WTC11 (cell line): Measurements from ENCODE around the gene FAM3D. TPM values are rescaled to one million over a fixed set of nuclear protein-coding genes. Genes with fewer than 3 reads are reported as not detected.
"Not testable (repeated sequence)": the region's sequence is repeated elsewhere in the genome, so short reads cannot be mapped to it uniquely, and the experiment has no call there.

Experiments used
- ATAC-seq: fragments of 200-7000 bp; cut with Tn5 transposase; 2 replicates; pipeline ENCODE4 v1.10.0; 2021; ENCODE audit warnings: mild to moderate bottlenecking, moderate library complexity
- CTCF ChIA-PET: fragments of 300-600 bp; sonication (Branson Sonifier 250); formaldehyde crosslinking; loops from one replicate; lab custom pipeline; 2021; ENCODE audit warnings: antibody characterized with exemption; lab: Charles Lee
- POLR2A ChIA-PET: fragments of 350-600 bp; sonication (Branson Sonifier 250); formaldehyde crosslinking; loops from one replicate; lab custom pipeline; 2021; ENCODE audit warnings: antibody characterized with exemption; lab: Charles Lee
- DNase-seq: peaks from one replicate; pipeline ENCODE4 v3.0.0; 2021; ENCODE audit warnings: low spot score
- H3K27ac Mint-ChIP-seq: 2 replicates; pipeline ENCODE4 v1.8.0; 2021; ENCODE audit warnings: mixed read lengths
- H3K27me3 Mint-ChIP-seq: 2 replicates; pipeline ENCODE4 v1.8.0; 2021; ENCODE audit warnings: low read depth, mild to moderate bottlenecking, moderate library complexity, mixed read lengths
- H3K36me3 Mint-ChIP-seq: 2 replicates; pipeline ENCODE4 v1.8.0; 2021; ENCODE audit warnings: mixed read lengths
- H3K4me1 Mint-ChIP-seq: 2 replicates; pipeline ENCODE4 v1.8.0; 2022; ENCODE audit warnings: mixed read lengths
- H3K4me3 Mint-ChIP-seq: 2 replicates; pipeline ENCODE4 v1.8.0; 2021; ENCODE audit warnings: mild to moderate bottlenecking, moderate library complexity, mixed read lengths
- H3K9me3 Mint-ChIP-seq: 2 replicates; pipeline ENCODE4 v1.8.0; 2021; ENCODE audit warnings: mixed read lengths
- FOXJ3 ChIP-seq: sonication (generic); formaldehyde crosslinking; IDR thresholded peaks from 2 replicates; pipeline ENCODE4 v1.9.0; 2021; ENCODE audit warnings: missing genetic modification reagents, mild to moderate bottlenecking, borderline replicate concordance
- FOXP4 ChIP-seq: sonication (generic); formaldehyde crosslinking; IDR thresholded peaks from 2 replicates; pipeline ENCODE4 v1.8.0; 2022; ENCODE audit warnings: mild to moderate bottlenecking, missing genetic modification reagents
- GTF2I ChIP-seq: fragments of 250-450 bp; sonication (Bioruptor Pico); conservative IDR thresholded peaks from 2 replicates; pipeline ENCODE4 v1.4.0; 2021; ENCODE audit warnings: mild to moderate bottlenecking
- HMGA2 ChIP-seq: fragments of 250-450 bp; sonication (Bioruptor Pico); IDR thresholded peaks from 2 replicates; pipeline ENCODE4 v1.4.0; 2021; ENCODE audit warnings: mild to moderate bottlenecking, moderate library complexity
- IRF2 ChIP-seq: sonication (generic); formaldehyde crosslinking; IDR thresholded peaks from 2 replicates; pipeline ENCODE4 v1.8.0; 2022; ENCODE audit warnings: low read depth, missing genetic modification reagents, borderline replicate concordance
- MLX ChIP-seq: sonication (generic); formaldehyde crosslinking; IDR thresholded peaks from 2 replicates; pipeline ENCODE4 v1.8.1; 2023; ENCODE audit warnings: mild to moderate bottlenecking, missing genetic modification reagents, moderate library complexity
- MXD4 ChIP-seq: fragments of 250-450 bp; sonication (Bioruptor Pico); IDR thresholded peaks from 2 replicates; pipeline ENCODE4 v1.8.0; 2021; ENCODE audit warnings: mild to moderate bottlenecking, moderate library complexity, borderline replicate concordance
- MYBL2 ChIP-seq: sonication (generic); formaldehyde crosslinking; IDR thresholded peaks from 2 replicates; pipeline ENCODE4 v1.8.1; 2023; ENCODE audit warnings: mild to moderate bottlenecking, moderate library complexity, missing genetic modification reagents
- NFATC4 ChIP-seq: fragments of 250-450 bp; sonication (Bioruptor Pico); IDR thresholded peaks from 2 replicates; pipeline ENCODE4 v1.9.0; 2021; ENCODE audit warnings: mild to moderate bottlenecking
- OVOL2 ChIP-seq: fragments of 250-450 bp; sonication (Bioruptor Pico); IDR thresholded peaks from 2 replicates; pipeline ENCODE4 v1.9.0; 2021; ENCODE audit warnings: mild to moderate bottlenecking, borderline replicate concordance
- PRDM15 ChIP-seq: sonication (generic); formaldehyde crosslinking; IDR thresholded peaks from 2 replicates; pipeline ENCODE4 v1.8.0; 2022; ENCODE audit warnings: missing genetic modification reagents
- USF2 ChIP-seq: sonication (generic); formaldehyde crosslinking; IDR thresholded peaks from 2 replicates; pipeline ENCODE4 v1.8.1; 2023; ENCODE audit warnings: mild to moderate bottlenecking, missing genetic modification reagents, moderate library complexity
- ZMAT4 ChIP-seq: fragments of 250-450 bp; sonication (Bioruptor Pico); IDR thresholded peaks from 2 replicates; pipeline ENCODE4 v1.9.0; 2021; ENCODE audit warnings: mild to moderate bottlenecking
- total RNA-seq: library from RNA; stranded (reverse); gene quantifications from 3 replicates; pipeline ENCODE4 v1.2.3, GENCODE V29; 2021

Gene FAM3D
- total RNA-seq, 1 experiment from 2014 or later, result 0.66 TPM

GRCh38 chr3:58697561-58697960 is 31.0 kb upstream of the FAM3D start:
- ChIA-PET POLR2A (no interaction called here), CTCF (no interaction called here)
- Mint-ChIP-seq H3K4me1 (peaks cover 9% of the 10 kb centered on the region), H3K36me3 (peaks cover 28% of the 10 kb centered on the region), H3K27me3 (no peaks in the 10 kb centered on the region; the same call in 1 of the 2 replicates), H3K27ac (no peak overlapping the region), H3K4me3 (no peak overlapping the region), H3K9me3 (peaks cover 61% of the 10 kb centered on the region)
- ATAC-seq (no peak), DNase-seq (no peak)
- no peak for TF ChIP-seq HMGA2
- no peak for TF ChIP-seq GTF2I
- no peak for TF ChIP-seq NFATC4 (CRISPR knock-in tag)
- no peak for TF ChIP-seq USF2 (CRISPR knock-in tag)
- TF ChIP-seq OVOL2 (CRISPR knock-in tag), result no peak
- no peak for TF ChIP-seq MXD4 (CRISPR knock-in tag)
- no peak for TF ChIP-seq IRF2 (CRISPR knock-in tag)
- no peak for TF ChIP-seq MYBL2 (CRISPR knock-in tag)

GRCh38 chr3:58696813-58697212 is 30.2 kb upstream of the FAM3D start:
- CTCF ChIA-PET, H3K4me1 Mint-ChIP-seq, DNase-seq, POLR2A ChIA-PET, H3K27me3 Mint-ChIP-seq, ATAC-seq, H3K4me3 Mint-ChIP-seq, H3K27ac Mint-ChIP-seq: not testable (repeated sequence)
- peaks cover 33% of the 10 kb centered on the region for H3K36me3 Mint-ChIP-seq
- H3K9me3 Mint-ChIP-seq, result peaks cover 65% of the 10 kb centered on the region

GRCh38 chr3:58696093-58696492 is 29.5 kb upstream of the FAM3D start:
- Mint-ChIP-seq H3K27me3 (no peaks in the 10 kb centered on the region; the same call in 1 of the 2 replicates), H3K9me3 (peaks cover 73% of the 10 kb centered on the region), H3K27ac (no peak overlapping the region), H3K4me1 (peaks cover 9% of the 10 kb centered on the region), H3K4me3 (no peak overlapping the region), H3K36me3 (peaks cover 40% of the 10 kb centered on the region)
- no peak for DNase-seq
- TF ChIP-seq ZMAT4 (CRISPR knock-in tag), result no peak
- no peak for TF ChIP-seq MLX (CRISPR knock-in tag)
- no peak for TF ChIP-seq PRDM15 (CRISPR knock-in tag)
- no peak for TF ChIP-seq FOXP4
- TF ChIP-seq FOXJ3, result no peak
- no peak for ATAC-seq
- ChIA-PET CTCF (interaction anchor here (1.1 kb wide), 1 partner anchor 357 kb away, joined by 3 read pairs; no protein-coding TSS in a partner anchor), POLR2A (no interaction called here)

- H3K27me3 Mint-ChIP-seq, H3K27ac Mint-ChIP-seq, H3K4me3 Mint-ChIP-seq, POLR2A ChIA-PET, DNase-seq, ATAC-seq, H3K4me1 Mint-ChIP-seq: not testable (repeated sequence)
- CTCF ChIA-PET, result interaction anchor here (1.1 to 1.5 kb wide), 3 partner anchors 55 to 358 kb away, joined by 3 to 5 read pairs (median 3); no protein-coding TSS in a partner anchor
- H3K36me3 Mint-ChIP-seq, result peaks cover 42% of the 10 kb centered on the region
- H3K9me3 Mint-ChIP-seq, result peaks cover 78% of the 10 kb centered on the region
Measured at GRCh38 chr3:58695284-58695683, 28.7 kb upstream of the FAM3D start.
